HG03439 (cell line): ENCODE data around the gene AIPL1.

Source experiments
- ATAC-seq: cut with Tn5 transposase; IDR thresholded peaks from one replicate; pipeline ENCODE4 v1.9.1; 2021; ENCODE audit warnings: mild to moderate bottlenecking, moderate library complexity; ENCODE audit not compliant: unreplicated experiment

Gene AIPL1

DNA sequence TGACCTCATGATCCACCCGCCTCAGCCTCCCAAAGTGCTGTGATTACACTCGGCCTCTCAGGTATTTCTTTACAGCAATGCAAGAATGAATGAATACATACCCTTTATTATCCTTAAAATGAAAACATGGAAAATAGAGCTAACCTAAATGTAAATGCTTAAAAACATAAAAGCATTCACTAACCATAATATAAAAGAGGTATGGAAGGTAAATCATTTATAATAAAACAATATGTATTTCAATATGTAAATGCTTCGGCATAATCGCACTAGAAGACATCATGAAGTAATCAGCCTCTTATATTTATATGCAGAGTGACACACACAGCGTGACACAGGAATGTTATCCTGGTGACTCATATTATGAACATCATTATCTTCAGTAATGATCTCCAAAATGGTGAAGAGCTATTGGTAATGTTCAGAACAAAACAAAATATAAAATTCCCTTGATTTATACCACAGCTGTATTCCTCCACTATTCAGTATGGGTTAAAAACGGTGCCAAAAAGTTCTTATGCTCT, 53.9 kb downstream of the AIPL1 start:
- ATAC-seq = no peak

- no peak for ATAC-seq
Observed at GRCh38 chr17:6377906-6378305, 57.0 kb downstream of the AIPL1 start.

DNA sequence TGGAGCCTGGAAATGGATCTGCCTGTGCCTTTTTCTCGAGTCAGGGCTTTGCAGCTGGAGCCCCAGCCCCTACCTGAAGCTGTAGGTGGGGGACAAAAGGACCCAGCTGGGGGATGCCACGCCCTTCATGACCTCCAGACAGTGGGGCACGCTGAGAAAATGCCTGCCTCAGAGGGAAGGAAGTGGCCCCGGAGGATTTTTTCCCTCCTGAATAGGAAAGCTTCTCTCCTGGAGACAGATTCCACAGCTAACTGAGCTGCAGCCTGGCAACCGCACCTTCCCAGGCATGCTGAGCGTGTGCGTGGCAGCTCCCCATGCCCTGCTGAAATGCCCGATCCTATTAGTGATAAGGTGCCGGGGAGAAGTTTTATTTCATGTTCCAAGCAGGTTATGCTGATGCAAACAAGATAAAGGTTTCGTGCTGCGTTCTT, 58.0 kb downstream of the AIPL1 start:
- no peak for ATAC-seq

GRCh38 chr17:6374761-6375312, 60.1 kb downstream of the AIPL1 start:
- no peak for ATAC-seq

DNA sequence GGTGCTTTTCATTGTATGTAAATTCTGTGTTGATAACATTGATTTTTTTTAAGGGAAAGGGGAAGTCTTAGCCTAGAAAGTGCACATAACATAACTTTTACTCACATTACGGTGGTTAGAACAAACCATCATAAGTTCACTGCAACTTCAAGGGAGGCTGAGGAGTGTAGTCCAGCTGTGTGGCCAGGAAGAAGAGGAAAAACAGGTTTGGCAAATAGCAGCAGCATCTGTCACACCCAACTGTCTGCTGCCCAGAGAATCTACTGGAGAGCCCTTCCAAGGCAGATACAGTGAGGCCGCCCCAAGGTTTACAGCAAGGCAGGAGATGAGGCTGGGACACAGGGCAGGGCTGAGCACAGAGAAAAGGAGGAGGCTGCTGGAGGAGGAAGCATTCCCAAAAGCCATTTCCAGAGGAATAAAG, 60.6 kb downstream of the AIPL1 start:
- ATAC-seq = no peak
